Subcutaneous preadipocyte (primary cell): Measurements from ENCODE around the gene KRT74. TPM values are rescaled to one million over a fixed set of nuclear protein-coding genes. Genes with fewer than 3 reads are reported as not detected.

ENCODE experiments used
- total RNA-seq: library from RNA; depleted of rRNA; stranded (reverse); fragments of >200 nt; gene quantifications from 2 replicates; pipeline ENCODE4 v1.2.3, GENCODE V29; 2012

The KRT74 gene
- total RNA-seq: not detected in 2 replicates

GRCh38 chr12:52573743-52574142 is at the start of gene KRT74:
TSS of gene KRT74 (minus strand) at chr12:52573843. CDS start at chr12:52573777, 66 bp downstream.

GRCh38 chr12:52618216-52618615 is 44.6 kb upstream of the KRT74 start, which contains the start of gene KRT73:
TSS of gene KRT73 (minus strand) at chr12:52618559. CDS start at chr12:52618524, 35 bp downstream.

GRCh38 chr12:52600941-52601481 is 27.4 kb upstream of the KRT74 start, which contains the start of gene KRT72:
TSS of gene KRT72 (minus strand) at chr12:52601463. CDS start at chr12:52601452, 11 bp downstream.

GRCh38 chr12:52552681-52553195 is 20.9 kb downstream of the KRT74 start, which contains the start of gene KRT71:
TSS of gene KRT71 (minus strand) at chr12:52553145. CDS start at chr12:52553077, 68 bp downstream.

GRCh38 chr12:52519826-52520662 is 53.6 kb downstream of the KRT74 start, which contains the start of gene KRT5:
TSS of gene KRT5 (minus strand) at chr12:52520394. CDS start at chr12:52520296, 98 bp downstream.

Other genes starting within 250 kb of the KRT74 start
- gene KRT85, start 206.4 kb downstream of the KRT74 start, total RNA-seq: not detected in 2 replicates
- not detected in 2 replicates for gene KRT84, start 188.2 kb downstream of the KRT74 start, total RNA-seq
- not detected in 2 replicates for gene KRT82, start 167.5 kb downstream of the KRT74 start, total RNA-seq
- not detected in 2 replicates for gene KRT75, start 139.5 kb downstream of the KRT74 start, total RNA-seq
- not detected in 2 replicates for gene KRT6B, start 121.7 kb downstream of the KRT74 start, total RNA-seq
- gene KRT6C, start 100.0 kb downstream of the KRT74 start, total RNA-seq: not detected in 2 replicates
- gene KRT6A, start 80.6 kb downstream of the KRT74 start, total RNA-seq: 0.78 TPM in 1 of 2 replicates, not detected in the other
- 0.20 TPM in 1 of 2 replicates, not detected in the other for gene KRT5, start 53.4 kb downstream of the KRT74 start, total RNA-seq
- not detected in 2 replicates for gene KRT71, start 20.7 kb downstream of the KRT74 start, total RNA-seq
- gene KRT72, start 27.6 kb upstream of the KRT74 start, total RNA-seq: not detected in 2 replicates
- gene KRT73, start 44.7 kb upstream of the KRT74 start, total RNA-seq: not detected in 2 replicates
- gene KRT2, start 78.4 kb upstream of the KRT74 start, total RNA-seq: not detected in 2 replicates
- not detected in 2 replicates for gene KRT1, start 106.6 kb upstream of the KRT74 start, total RNA-seq
- not detected in 2 replicates for gene KRT77, start 129.7 kb upstream of the KRT74 start, total RNA-seq
- not detected in 2 replicates for gene KRT76, start 203.5 kb upstream of the KRT74 start, total RNA-seq
- not detected in 2 replicates for gene KRT3, start 222.3 kb upstream of the KRT74 start, total RNA-seq
- gene KRT4, start 240.3 kb upstream of the KRT74 start, total RNA-seq: not detected in 2 replicates